ENCODE measurements around the gene DGKQ. TPM values are rescaled to one million over a fixed set of nuclear protein-coding genes. Genes with fewer than 3 reads are reported as not detected.

Gene DGKQ
- total RNA-seq, 1 donor from 2014 or later: 15.4 TPM

DNA sequence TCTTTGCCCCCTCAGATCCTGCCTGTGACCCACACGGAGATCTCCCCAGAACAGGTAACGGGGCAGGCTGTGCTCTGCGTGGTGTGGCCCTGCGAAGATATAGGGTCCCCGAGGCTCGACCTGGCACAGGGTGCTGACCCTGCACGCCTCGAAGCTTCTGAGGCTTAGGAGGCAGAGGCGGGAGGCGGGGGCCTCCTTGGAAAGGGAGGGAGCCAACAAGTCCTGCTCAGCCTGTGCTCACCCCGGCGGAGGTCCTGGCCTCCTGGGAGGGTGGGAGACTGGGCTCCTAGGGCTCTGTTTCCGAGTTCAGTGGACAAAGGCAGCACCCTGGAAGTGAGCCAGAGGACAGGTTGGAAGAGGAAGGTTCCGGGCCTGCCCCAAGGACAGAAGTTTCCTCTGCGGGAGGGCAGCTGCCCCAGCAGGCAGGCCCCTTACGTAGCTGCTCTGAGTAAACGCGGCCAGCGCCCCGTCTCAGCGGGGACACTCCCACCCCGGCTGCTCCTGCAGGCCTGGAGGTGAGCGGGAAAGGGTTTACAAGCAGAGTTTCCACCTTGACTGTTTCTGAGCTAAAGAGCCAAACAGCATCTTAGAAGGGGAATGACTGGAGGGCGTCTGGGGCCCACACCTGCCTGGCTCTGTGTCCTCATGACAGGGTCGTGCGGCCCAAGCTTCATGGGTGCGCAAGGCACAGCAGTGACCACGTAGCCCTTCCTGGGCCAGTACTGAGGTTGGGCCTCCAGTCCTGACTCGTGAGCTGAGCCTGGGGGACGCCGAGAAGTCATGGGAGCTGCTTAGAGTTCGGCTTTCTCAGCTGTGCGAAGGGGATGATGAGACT is 25.1 kb downstream of the DGKQ start:
- H3K27ac Mint-ChIP-seq (ENCODE audit: unreplicated experiment): no peak overlapping the region
- no peaks in the 10 kb centered on the region for H3K36me3 Mint-ChIP-seq (ENCODE audit: low read depth)
- H3K4me3 Mint-ChIP-seq (ENCODE audit: unreplicated experiment): no peak overlapping the region
- H3K4me1 Mint-ChIP-seq (ENCODE audit: low read depth): peaks cover 11% of the 10 kb centered on the region
- DNase-seq (ENCODE audit: low spot score): peak; percentile 86
- no peaks in the 10 kb centered on the region for H3K27me3 Mint-ChIP-seq (ENCODE audit: low read depth)
- H3K9me3 Mint-ChIP-seq (ENCODE audit: low read depth): no peaks in the 10 kb centered on the region
- TF ChIP-seq, protein P1, sequence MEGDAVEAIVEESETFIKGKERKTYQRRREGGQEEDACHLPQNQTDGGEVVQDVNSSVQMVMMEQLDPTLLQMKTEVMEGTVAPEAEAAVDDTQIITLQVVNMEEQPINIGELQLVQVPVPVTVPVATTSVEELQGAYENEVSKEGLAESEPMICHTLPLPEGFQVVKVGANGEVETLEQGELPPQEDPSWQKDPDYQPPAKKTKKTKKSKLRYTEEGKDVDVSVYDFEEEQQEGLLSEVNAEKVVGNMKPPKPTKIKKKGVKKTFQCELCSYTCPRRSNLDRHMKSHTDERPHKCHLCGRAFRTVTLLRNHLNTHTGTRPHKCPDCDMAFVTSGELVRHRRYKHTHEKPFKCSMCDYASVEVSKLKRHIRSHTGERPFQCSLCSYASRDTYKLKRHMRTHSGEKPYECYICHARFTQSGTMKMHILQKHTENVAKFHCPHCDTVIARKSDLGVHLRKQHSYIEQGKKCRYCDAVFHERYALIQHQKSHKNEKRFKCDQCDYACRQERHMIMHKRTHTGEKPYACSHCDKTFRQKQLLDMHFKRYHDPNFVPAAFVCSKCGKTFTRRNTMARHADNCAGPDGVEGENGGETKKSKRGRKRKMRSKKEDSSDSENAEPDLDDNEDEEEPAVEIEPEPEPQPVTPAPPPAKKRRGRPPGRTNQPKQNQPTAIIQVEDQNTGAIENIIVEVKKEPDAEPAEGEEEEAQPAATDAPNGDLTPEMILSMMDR (IDR thresholded peaks at IDR 0.05): no peak

DNA sequence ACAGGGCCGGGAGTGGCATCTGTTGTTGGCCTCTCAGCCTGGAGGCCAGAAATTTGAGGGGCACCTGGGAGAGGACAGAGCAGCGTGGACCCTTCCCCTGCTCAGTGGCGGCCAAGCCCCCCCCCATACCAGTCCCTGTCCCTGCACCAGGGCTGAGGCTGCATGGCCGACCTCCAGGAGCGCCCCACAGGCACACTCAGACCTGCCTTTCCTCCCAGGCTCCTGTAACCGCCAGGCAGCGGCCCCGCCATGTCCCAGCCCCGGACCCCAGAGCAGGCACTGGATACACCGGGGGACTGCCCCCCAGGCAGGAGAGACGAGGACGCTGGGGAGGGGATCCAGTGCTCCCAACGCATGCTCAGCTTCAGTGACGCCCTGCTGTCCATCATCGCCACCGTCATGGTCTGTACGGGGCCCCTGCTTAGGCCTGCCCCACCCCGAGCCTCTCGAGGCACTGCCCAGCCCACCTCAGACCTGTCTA is 25.8 kb downstream of the DGKQ start:
- DNase-seq (ENCODE audit: low spot score): no peak
- TF ChIP-seq, protein P1 (IDR thresholded peaks at IDR 0.05): no peak
- peaks cover 11% of the 10 kb centered on the region for H3K4me1 Mint-ChIP-seq (ENCODE audit: low read depth)
- H3K27ac Mint-ChIP-seq (ENCODE audit: unreplicated experiment): no peak overlapping the region
- no peaks in the 10 kb centered on the region for H3K27me3 Mint-ChIP-seq (ENCODE audit: low read depth)
- no peak overlapping the region for H3K4me3 Mint-ChIP-seq (ENCODE audit: unreplicated experiment)
- H3K9me3 Mint-ChIP-seq (ENCODE audit: low read depth): no peaks in the 10 kb centered on the region
- H3K36me3 Mint-ChIP-seq (ENCODE audit: low read depth): no peaks in the 10 kb centered on the region

DNA sequence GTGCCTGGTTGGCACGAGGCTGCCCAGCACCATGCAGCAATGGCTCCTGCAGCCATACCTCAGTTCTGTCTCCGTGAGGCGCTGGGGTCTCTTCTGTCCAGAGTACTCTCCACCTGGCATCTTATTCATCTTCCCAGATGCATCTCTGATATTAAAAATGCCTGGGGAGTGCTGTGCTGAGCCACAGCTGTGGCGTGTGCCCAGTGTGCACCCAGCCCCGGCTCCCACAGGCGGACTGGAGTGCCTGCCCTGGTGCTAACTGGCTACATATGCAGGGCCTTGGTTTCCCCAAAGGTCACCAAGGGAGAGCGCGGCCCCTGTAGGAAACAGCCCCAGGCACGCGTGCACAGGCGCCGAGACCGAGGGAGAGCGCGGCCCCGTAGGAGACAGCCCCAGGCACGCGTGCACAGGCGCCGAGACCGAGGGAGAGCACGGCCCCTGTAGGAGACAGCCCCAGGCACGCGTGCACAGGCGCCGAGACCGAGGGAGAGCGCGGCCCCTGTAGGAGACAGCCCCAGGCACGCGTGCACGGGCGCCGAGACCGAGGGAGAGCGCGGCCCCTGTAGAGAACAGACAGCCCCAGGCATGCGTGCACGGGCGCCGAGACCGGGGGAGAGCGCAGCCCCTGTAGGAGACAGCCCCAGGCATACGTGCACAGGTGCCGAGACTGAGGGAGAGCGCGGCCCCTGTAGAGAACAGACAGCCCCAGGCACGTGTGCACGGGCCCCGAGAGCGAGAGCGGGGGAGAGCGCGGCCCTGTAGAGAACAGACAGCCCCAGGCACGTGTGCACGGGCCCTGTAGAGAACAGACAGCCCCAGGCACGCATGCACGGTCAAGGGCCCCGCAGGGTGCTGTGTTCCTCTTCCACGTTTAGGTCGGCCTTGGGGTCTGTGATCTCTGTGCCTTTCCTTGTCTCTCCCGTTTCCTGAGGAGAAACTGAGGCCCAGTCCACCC is 26.6 kb downstream of the DGKQ start:
- H3K27me3 Mint-ChIP-seq (ENCODE audit: low read depth): no peaks in the 10 kb centered on the region
- no peak overlapping the region for H3K4me3 Mint-ChIP-seq (ENCODE audit: unreplicated experiment)
- no peaks in the 10 kb centered on the region for H3K9me3 Mint-ChIP-seq (ENCODE audit: low read depth)
- H3K4me1 Mint-ChIP-seq (ENCODE audit: low read depth): peaks cover 11% of the 10 kb centered on the region
- no peaks in the 10 kb centered on the region for H3K36me3 Mint-ChIP-seq (ENCODE audit: low read depth)
- peak; percentile 86 for DNase-seq (ENCODE audit: low spot score)
- no peak overlapping the region for H3K27ac Mint-ChIP-seq (ENCODE audit: unreplicated experiment)
- TF ChIP-seq, protein P1 (IDR thresholded peaks at IDR 0.05): no peak

DNA sequence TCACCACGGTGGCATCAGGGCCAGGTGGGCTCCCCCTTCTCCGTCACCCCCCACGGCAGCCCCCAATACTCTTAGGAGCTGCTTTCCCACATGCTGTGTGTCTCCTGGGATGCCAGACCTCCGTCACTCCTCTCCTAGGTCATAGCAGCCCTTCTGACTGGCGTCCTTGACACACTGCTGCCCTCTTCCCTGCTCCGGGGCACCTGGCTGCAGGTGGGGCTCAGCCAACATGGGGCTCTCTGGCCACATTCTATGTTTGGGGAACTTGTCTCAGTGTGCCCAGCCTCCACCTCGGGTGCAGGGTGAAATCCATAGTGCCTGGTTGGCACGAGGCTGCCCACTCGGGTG is 27.3 kb downstream of the DGKQ start:
- H3K27me3 Mint-ChIP-seq (ENCODE audit: low read depth): no peaks in the 10 kb centered on the region
- no peaks in the 10 kb centered on the region for H3K9me3 Mint-ChIP-seq (ENCODE audit: low read depth)
- DNase-seq (ENCODE audit: low spot score): peak; percentile 55
- peaks cover 11% of the 10 kb centered on the region for H3K4me1 Mint-ChIP-seq (ENCODE audit: low read depth)
- no peaks in the 10 kb centered on the region for H3K36me3 Mint-ChIP-seq (ENCODE audit: low read depth)
- no peak overlapping the region for H3K4me3 Mint-ChIP-seq (ENCODE audit: unreplicated experiment)
- TF ChIP-seq, protein P1 (IDR thresholded peaks at IDR 0.05): no peak
- H3K27ac Mint-ChIP-seq (ENCODE audit: unreplicated experiment): no peak overlapping the region

Measured in chondrocyte (in vitro differentiated cells).